GM23248 (cell line): ENCODE results near the gene UPK1B. TPM values are rescaled to one million over a fixed set of nuclear protein-coding genes. Genes with fewer than 3 reads are reported as not detected.

Source experiments
- DNase-seq: peaks from one replicate; pipeline ENCODE4 v3.0.0-alpha.2; 2015
- H2AFZ ChIP-seq: fragments of 200-600 bp; sonication (generic); 2 replicates; pipeline ENCODE4 v1.6.1; 2016; ENCODE audit warnings: antibody characterized with exemption
- H3F3A ChIP-seq: fragments of 200-600 bp; sonication (generic); 2 replicates; pipeline ENCODE4 v1.6.1; 2016; ENCODE audit warnings: mild to moderate bottlenecking, antibody characterized with exemption, mixed run types; ENCODE audit not compliant: insufficient read depth
- H3K27ac ChIP-seq: fragments of 200-600 bp; sonication (generic); 2 replicates; pipeline ENCODE4 v1.5.1; 2016; ENCODE audit warnings: mild to moderate bottlenecking
- H3K27me3 ChIP-seq: fragments of 200-600 bp; sonication (generic); replicated peaks from 2 replicates; pipeline ENCODE4 v1.6.1; 2016; ENCODE audit warnings: mild to moderate bottlenecking; ENCODE audit not compliant: insufficient read depth
- H3K36me3 ChIP-seq: fragments of 200-600 bp; sonication (generic); 2 replicates; pipeline ENCODE4 v1.6.1; 2016; ENCODE audit warnings: low read depth, mild to moderate bottlenecking
- H3K4me1 ChIP-seq: fragments of 200-600 bp; sonication (generic); 2 replicates; pipeline ENCODE4 v1.6.1; 2016; ENCODE audit warnings: mild to moderate bottlenecking; ENCODE audit not compliant: insufficient read depth
- H3K4me2 ChIP-seq: fragments of 200-600 bp; sonication (generic); one replicate; pipeline ENCODE4 v1.6.1; 2016; ENCODE audit warnings: mild to moderate bottlenecking; ENCODE audit not compliant: unreplicated experiment
- H3K4me3 ChIP-seq: fragments of 200-600 bp; sonication (generic); 2 replicates; pipeline ENCODE4 v1.5.1; 2016; ENCODE audit warnings: mild to moderate bottlenecking
- H3K79me2 ChIP-seq: fragments of 200-600 bp; sonication (generic); 2 replicates; pipeline ENCODE4 v1.6.1; 2016; ENCODE audit warnings: mild to moderate bottlenecking; ENCODE audit not compliant: insufficient read depth
- H3K9ac ChIP-seq: fragments of 200-600 bp; sonication (generic); 2 replicates; pipeline ENCODE4 v1.6.1; 2016; ENCODE audit warnings: mild to moderate bottlenecking
- H3K9me2 ChIP-seq: fragments of 200-600 bp; sonication (generic); 2 replicates; pipeline ENCODE4 v1.6.1; 2016; ENCODE audit warnings: mixed run types, mild to moderate bottlenecking, moderate library complexity; ENCODE audit not compliant: insufficient read depth
- H3K9me3 ChIP-seq: fragments of 200-600 bp; sonication (generic); one replicate; pipeline ENCODE4 v1.6.1; 2017; ENCODE audit warnings: low read depth
- H4K20me1 ChIP-seq: fragments of 200-600 bp; sonication (generic); 2 replicates; pipeline ENCODE4 v1.6.0; 2016; ENCODE audit not compliant: insufficient read depth
- EZH2 ChIP-seq: fragments of 200-600 bp; sonication (generic); IDR thresholded peaks from 2 replicates; pipeline ENCODE4 v1.6.1; 2018; ENCODE audit warnings: antibody characterized with exemption, mild to moderate bottlenecking; ENCODE audit not compliant: insufficient read depth, poor library complexity, severe bottlenecking
- EZH2phosphoT487 ChIP-seq: fragments of 200-600 bp; sonication (generic); IDR thresholded peaks from 2 replicates; pipeline ENCODE4 v1.6.1; 2018; ENCODE audit warnings: antibody characterized with exemption, moderate library complexity, mild to moderate bottlenecking, low read depth; ENCODE audit not compliant: insufficient read depth
- WGBS, 2 experiments: methylation state at CpG; one replicate each; pipeline ENCODE4 v1.1.6; 2015 to 2017; ENCODE audit warnings: low lambda C conversion rate in 2 of 2, low coverage in 1 of 2; ENCODE audit errors: missing lambda C conversion rate in 2 of 2; 5-methylcytosine and 5-hydroxymethylcytosine counted together
- in situ Hi-C: fragments of 300-500 bp; cut with MboI; formaldehyde crosslinking; loops from 2 replicates; pipeline ENCODE4 v1.15.0; 2020
- polyA plus RNA-seq: library from polyadenylated mRNA; unstranded; fragments of >200 nt; fragmentation: Nextera tagmentation; extraction: Ambion mirVana; gene quantifications from 2 replicates; pipeline ENCODE4 v1.2.1, GENCODE V29; 2016
- total RNA-seq: library from RNA; depleted of rRNA; stranded (reverse); fragments of >200 nt; shearing (Covaris generic); gene quantifications from 2 replicates; pipeline ENCODE4 v1.2.3, GENCODE V29; 2014; rRNA removed

The UPK1B gene
- total and polyA plus RNA-seq, 2 experiments from 2014 or later: not detected

GRCh38 chr3:119243712-119244111 lies 70.3 kb downstream of the UPK1B start:
- Histone ChIP-seq H3K4me3 (no peak overlapping the region), H3K9me2 (no peaks in the 10 kb centered on the region), H2AFZ (no peak overlapping the region), H3K79me2 (peaks cover 19% of the 10 kb centered on the region), H3F3A (peaks cover 16% of the 10 kb centered on the region; the same call in 1 of the 2 replicates), H3K4me1 (peaks cover 9% of the 10 kb centered on the region), H3K9ac (no peak overlapping the region), H4K20me1 (no peaks in the 10 kb centered on the region), H3K4me2 (no peak overlapping the region), H3K9me3 (no peaks in the 10 kb centered on the region), H3K27ac (no peak overlapping the region), H3K27me3 (no peaks in the 10 kb centered on the region), H3K36me3 (no peaks in the 10 kb centered on the region)
- DNase-seq: no peak
- in situ Hi-C loops: loop anchor here (10.0 kb wide), 1 partner anchor 99 kb away; the partner anchor contains the start of gene TEX55
- no peak for TF ChIP-seq EZH2phosphoT487
- TF ChIP-seq EZH2: no peak

DNA sequence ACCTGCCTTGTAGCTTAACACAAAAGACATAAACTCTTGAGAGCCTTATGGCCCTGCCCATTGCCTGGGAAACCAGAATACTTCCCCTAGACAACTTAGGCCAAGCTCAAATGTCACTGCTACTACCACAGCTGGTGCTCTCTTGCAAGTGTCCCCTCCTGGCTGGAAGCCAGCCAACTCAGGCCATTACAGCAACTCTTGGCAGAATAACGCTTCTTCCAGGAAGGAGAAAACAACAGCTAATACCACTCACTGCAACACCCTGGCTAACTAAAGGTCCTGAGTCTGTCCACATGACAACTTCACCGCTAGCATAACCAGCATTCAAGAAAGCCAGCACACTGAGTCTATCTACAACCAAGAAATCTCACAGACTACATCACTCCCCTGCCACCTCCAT lies 72.4 kb downstream of the UPK1B start:
- Histone ChIP-seq H3F3A (peaks cover 3% of the 10 kb centered on the region; the same call in 1 of the 2 replicates), H3K9me3 (no peaks in the 10 kb centered on the region), H3K4me2 (no peak overlapping the region), H3K4me1 (peaks cover 3% of the 10 kb centered on the region; the same call in 1 of the 2 replicates), H3K9me2 (no peaks in the 10 kb centered on the region), H4K20me1 (no peaks in the 10 kb centered on the region), H3K79me2 (no peaks in the 10 kb centered on the region), H3K9ac (no peak overlapping the region), H3K36me3 (no peaks in the 10 kb centered on the region), H3K27me3 (no peaks in the 10 kb centered on the region; the same call in 1 of the 2 replicates), H3K27ac (no peak overlapping the region), H3K4me3 (no peak overlapping the region), H2AFZ (no peak overlapping the region)
- in situ Hi-C loops: loop anchor here (5.0 to 10.0 kb wide), 2 partner anchors 101 to 358 kb away; partner anchors contain the start of gene TEX55
- TF ChIP-seq EZH2: no peak
- TF ChIP-seq EZH2phosphoT487: no peak
- 91 to 94% methylated on average over 2 of the region's 2 CpGs for WGBS, 2 experiments
- no peak for DNase-seq

Other genes starting within 250 kb of the UPK1B start
- not detected in 2 replicates for gene IGSF11, start 138.8 kb upstream of the UPK1B start, total RNA-seq
- gene IGSF11, start 138.8 kb upstream of the UPK1B start, polyA plus RNA-seq: not detected in 2 replicates
- gene TEX55, start 27.4 kb upstream of the UPK1B start, total RNA-seq: not detected in 2 replicates
- not detected in 2 replicates for gene TEX55, start 27.4 kb upstream of the UPK1B start, polyA plus RNA-seq
- gene B4GALT4, start 67.3 kb downstream of the UPK1B start, total RNA-seq: 55.6 and 56.0 TPM in 2 replicates
- gene B4GALT4, start 67.3 kb downstream of the UPK1B start, polyA plus RNA-seq: 64.0 and 67.9 TPM in 2 replicates
- 14.0 and 15.3 TPM in 2 replicates for gene ARHGAP31, start 120.8 kb downstream of the UPK1B start, total RNA-seq
- gene ARHGAP31, start 120.8 kb downstream of the UPK1B start, polyA plus RNA-seq: 8.1 and 8.5 TPM in 2 replicates